Measurements from ENCODE around the gene STARD13.
A peak's percentile ranks its signal among the peaks of the same experiment; 100 is the strongest.
"Not testable (repeated sequence)": the region's sequence is repeated elsewhere in the genome, so short reads cannot be mapped to it uniquely, and the experiment has no call there.

STARD13 gene

GRCh38 chr13:33249894-33250293, 35.7 kb downstream of the STARD13 start:
- Histone ChIP-seq H3K4me1 (ENCODE audit: control insufficient read depth in 1 of 2, insufficient read depth in 2 of 2, low read length in 2 of 2) (peaks cover 0 to 20% of the 10 kb centered on the region in 2 donors), H3K36me3 (ENCODE audit: control insufficient read depth in 1 of 2, insufficient read depth in 2 of 2, low read length in 2 of 2) (no peaks in the 10 kb centered on the region), H3K27ac (ENCODE audit: low read length) (peak overlapping the region; percentile 35), H3K9me3 (ENCODE audit: control insufficient read depth in 1 of 2, low read length in 2 of 2) (no peaks in the 10 kb centered on the region), H3K4me3 (ENCODE audit: low read depth in 1 of 2, low read length in 2 of 2) (no peak overlapping the region), H3K27me3 (ENCODE audit: low read depth, low read length) (no peaks in the 10 kb centered on the region)

- Histone ChIP-seq H3K4me3 (ENCODE audit: low read depth in 1 of 2, low read length in 2 of 2) (no peak overlapping the region), H3K27ac (ENCODE audit: low read length) (no peak overlapping the region), H3K36me3 (ENCODE audit: control insufficient read depth in 1 of 2, insufficient read depth in 2 of 2, low read length in 2 of 2) (no peaks in the 10 kb centered on the region), H3K9me3 (ENCODE audit: control insufficient read depth in 1 of 2, low read length in 2 of 2) (no peaks in the 10 kb centered on the region), H3K27me3 (ENCODE audit: low read depth, low read length) (no peaks in the 10 kb centered on the region), H3K4me1 (ENCODE audit: control insufficient read depth in 1 of 2, insufficient read depth in 2 of 2, low read length in 2 of 2) (peaks cover 0 to 20% of the 10 kb centered on the region in 2 donors)
These were observed 36.5 kb downstream of the STARD13 start for GRCh38 chr13:33249066-33249465.

GRCh38 chr13:33245505-33246158, 39.9 kb downstream of the STARD13 start:
- Histone ChIP-seq H3K4me3 (ENCODE audit: low read depth in 1 of 2, low read length in 2 of 2) (no peak overlapping the region), H3K27me3 (ENCODE audit: low read depth, low read length) (no peaks in the 10 kb centered on the region), H3K9me3 (ENCODE audit: control insufficient read depth in 1 of 2, low read length in 2 of 2) (no peaks in the 10 kb centered on the region), H3K4me1 (ENCODE audit: control insufficient read depth in 1 of 2, insufficient read depth in 2 of 2, low read length in 2 of 2) (peaks cover 0 to 16% of the 10 kb centered on the region in 2 donors), H3K36me3 (ENCODE audit: control insufficient read depth in 1 of 2, insufficient read depth in 2 of 2, low read length in 2 of 2) (no peaks in the 10 kb centered on the region), H3K27ac (ENCODE audit: low read length) (no peak overlapping the region)

- H3K27ac ChIP-seq (ENCODE audit: low read length): no peak overlapping the region
- H3K4me1 ChIP-seq (ENCODE audit: control insufficient read depth in 1 of 2, insufficient read depth in 2 of 2, low read length in 2 of 2): peaks cover 0 to 11% of the 10 kb centered on the region in 2 donors
- no peaks in the 10 kb centered on the region for H3K9me3 ChIP-seq (ENCODE audit: control insufficient read depth in 1 of 2, low read length in 2 of 2)
- no peaks in the 10 kb centered on the region for H3K36me3 ChIP-seq (ENCODE audit: control insufficient read depth in 1 of 2, insufficient read depth in 2 of 2, low read length in 2 of 2)
- H3K27me3 ChIP-seq (ENCODE audit: low read depth, low read length): no peaks in the 10 kb centered on the region
- H3K4me3 ChIP-seq (ENCODE audit: low read depth in 1 of 2, low read length in 2 of 2): no peak overlapping the region
These were observed 40.7 kb downstream of the STARD13 start for GRCh38 chr13:33244907-33245287.

GRCh38 chr13:33244210-33244906, 41.2 kb downstream of the STARD13 start:
- no peak overlapping the region for H3K27ac ChIP-seq (ENCODE audit: low read length)
- H3K27me3 ChIP-seq (ENCODE audit: low read depth, low read length): no peaks in the 10 kb centered on the region

GRCh38 chr13:33242984-33243617, 42.5 kb downstream of the STARD13 start:
- H3K4me1 ChIP-seq (ENCODE audit: control insufficient read depth in 1 of 2, insufficient read depth in 2 of 2, low read length in 2 of 2): peaks cover 0 to 11% of the 10 kb centered on the region in 2 donors
- H3K36me3 ChIP-seq (ENCODE audit: control insufficient read depth in 1 of 2, insufficient read depth in 2 of 2, low read length in 2 of 2): no peaks in the 10 kb centered on the region
- no peak overlapping the region for H3K27ac ChIP-seq (ENCODE audit: low read length)
- no peaks in the 10 kb centered on the region for H3K27me3 ChIP-seq (ENCODE audit: low read depth, low read length)
- no peak overlapping the region for H3K4me3 ChIP-seq (ENCODE audit: low read depth in 1 of 2, low read length in 2 of 2)
- H3K9me3 ChIP-seq (ENCODE audit: control insufficient read depth in 1 of 2, low read length in 2 of 2): no peaks in the 10 kb centered on the region

More at GRCh38 chr13:33244210-33244906, 41.2 kb downstream of the STARD13 start:
- Histone ChIP-seq H3K36me3 (ENCODE audit: control insufficient read depth in 1 of 2, insufficient read depth in 2 of 2, low read length in 2 of 2) (no peaks in the 10 kb centered on the region), H3K4me1 (ENCODE audit: control insufficient read depth in 1 of 2, insufficient read depth in 2 of 2, low read length in 2 of 2) (peaks cover 0 to 11% of the 10 kb centered on the region in 2 donors), H3K9me3 (ENCODE audit: control insufficient read depth in 1 of 2, low read length in 2 of 2) (no peaks in the 10 kb centered on the region), H3K4me3 (ENCODE audit: low read depth in 1 of 2, low read length in 2 of 2) (no peak overlapping the region)

GRCh38 chr13:33242372-33242771, 43.2 kb downstream of the STARD13 start:
- H3K9me3 ChIP-seq (ENCODE audit: control insufficient read depth in 1 of 2, low read length in 2 of 2); H3K36me3 ChIP-seq (ENCODE audit: control insufficient read depth in 1 of 2, insufficient read depth in 2 of 2, low read length in 2 of 2); H3K27me3 ChIP-seq (ENCODE audit: low read depth, low read length); H3K27ac ChIP-seq (ENCODE audit: low read length); H3K4me3 ChIP-seq (ENCODE audit: low read depth in 1 of 2, low read length in 2 of 2): not testable (repeated sequence)
- peaks cover 0 to 11% of the 10 kb centered on the region in 2 donors for H3K4me1 ChIP-seq (ENCODE audit: control insufficient read depth in 1 of 2, insufficient read depth in 2 of 2, low read length in 2 of 2)

GRCh38 chr13:33236021-33236420, 49.5 kb downstream of the STARD13 start:
- Histone ChIP-seq H3K9me3 (ENCODE audit: control insufficient read depth in 1 of 2, low read length in 2 of 2) (no peaks in the 10 kb centered on the region), H3K27me3 (ENCODE audit: low read depth, low read length) (no peaks in the 10 kb centered on the region), H3K4me3 (ENCODE audit: low read depth in 1 of 2, low read length in 2 of 2) (peak overlapping the region in 1 of 2 donors; percentile 11), H3K36me3 (ENCODE audit: control insufficient read depth in 1 of 2, insufficient read depth in 2 of 2, low read length in 2 of 2) (peaks cover 0 to 17% of the 10 kb centered on the region in 2 donors), H3K4me1 (ENCODE audit: control insufficient read depth in 1 of 2, insufficient read depth in 2 of 2, low read length in 2 of 2) (peaks cover 5 to 30% of the 10 kb centered on the region in 2 donors), H3K27ac (ENCODE audit: low read length) (peak overlapping the region; percentile 43)

- peaks cover 5 to 35% of the 10 kb centered on the region in 2 donors for H3K4me1 ChIP-seq (ENCODE audit: control insufficient read depth in 1 of 2, insufficient read depth in 2 of 2, low read length in 2 of 2)
- H3K4me3 ChIP-seq (ENCODE audit: low read depth in 1 of 2, low read length in 2 of 2): no peak overlapping the region
- no peak overlapping the region for H3K27ac ChIP-seq (ENCODE audit: low read length)
- no peaks in the 10 kb centered on the region for H3K27me3 ChIP-seq (ENCODE audit: low read depth, low read length)
- no peaks in the 10 kb centered on the region for H3K9me3 ChIP-seq (ENCODE audit: control insufficient read depth in 1 of 2, low read length in 2 of 2)
- H3K36me3 ChIP-seq (ENCODE audit: control insufficient read depth in 1 of 2, insufficient read depth in 2 of 2, low read length in 2 of 2): peaks cover 0 to 17% of the 10 kb centered on the region in 2 donors
These were observed 50.0 kb downstream of the STARD13 start for GRCh38 chr13:33235564-33235963.

GRCh38 chr13:33235078-33235477, 50.5 kb downstream of the STARD13 start:
- Histone ChIP-seq H3K9me3 (ENCODE audit: control insufficient read depth in 1 of 2, low read length in 2 of 2) (no peaks in the 10 kb centered on the region), H3K36me3 (ENCODE audit: control insufficient read depth in 1 of 2, insufficient read depth in 2 of 2, low read length in 2 of 2) (peaks cover 0 to 17% of the 10 kb centered on the region in 2 donors), H3K27ac (ENCODE audit: low read length) (no peak overlapping the region), H3K4me1 (ENCODE audit: control insufficient read depth in 1 of 2, insufficient read depth in 2 of 2, low read length in 2 of 2) (peaks cover 6 to 40% of the 10 kb centered on the region in 2 donors), H3K4me3 (ENCODE audit: low read depth in 1 of 2, low read length in 2 of 2) (no peak overlapping the region), H3K27me3 (ENCODE audit: low read depth, low read length) (no peaks in the 10 kb centered on the region)

GRCh38 chr13:33233547-33233946, 52.0 kb downstream of the STARD13 start:
- Histone ChIP-seq H3K27ac (ENCODE audit: low read length) (no peak overlapping the region), H3K36me3 (ENCODE audit: control insufficient read depth in 1 of 2, insufficient read depth in 2 of 2, low read length in 2 of 2) (peaks cover 0 to 21% of the 10 kb centered on the region in 2 donors), H3K4me1 (ENCODE audit: control insufficient read depth in 1 of 2, insufficient read depth in 2 of 2, low read length in 2 of 2) (peaks cover 21 to 55% of the 10 kb centered on the region in 2 donors), H3K4me3 (ENCODE audit: low read depth in 1 of 2, low read length in 2 of 2) (no peak overlapping the region), H3K27me3 (ENCODE audit: low read depth, low read length) (no peaks in the 10 kb centered on the region), H3K9me3 (ENCODE audit: control insufficient read depth in 1 of 2, low read length in 2 of 2) (no peaks in the 10 kb centered on the region)

Data from muscle layer of duodenum (tissue), 2 donors.